Osteocyte (in vitro differentiated cells): ENCODE measurements around the gene PRR35. TPM values are rescaled to one million over a fixed set of nuclear protein-coding genes. Genes with fewer than 3 reads are reported as not detected.
A peak's percentile ranks its signal among the peaks of the same experiment; 100 is the strongest.

ENCODE experiments used
- DNase-seq: peaks from one replicate; pipeline ENCODE4 v3.0.0; 2021; ENCODE audit warnings: mixed read lengths; ENCODE audit not compliant: unreplicated experiment; ENCODE audit errors: extremely low spot score
- H3K27ac Mint-ChIP-seq: one replicate; pipeline ENCODE4 v1.8.0; 2021; ENCODE audit warnings: mild to moderate bottlenecking, mixed read lengths; ENCODE audit not compliant: unreplicated experiment
- H3K27me3 Mint-ChIP-seq: one replicate; pipeline ENCODE4 v1.8.0; 2021; ENCODE audit warnings: mixed read lengths; ENCODE audit not compliant: unreplicated experiment
- H3K36me3 Mint-ChIP-seq: one replicate; pipeline ENCODE4 v1.8.0; 2021; ENCODE audit warnings: mixed read lengths; ENCODE audit not compliant: unreplicated experiment
- H3K4me1 Mint-ChIP-seq: one replicate; pipeline ENCODE4 v1.8.0; 2021; ENCODE audit warnings: mixed read lengths; ENCODE audit not compliant: unreplicated experiment
- H3K4me3 Mint-ChIP-seq: one replicate; pipeline ENCODE4 v1.8.0; 2021; ENCODE audit warnings: mild to moderate bottlenecking, moderate library complexity, mixed read lengths; ENCODE audit not compliant: unreplicated experiment
- H3K9me3 Mint-ChIP-seq: one replicate; pipeline ENCODE4 v1.8.0; 2021; ENCODE audit warnings: mixed read lengths; ENCODE audit not compliant: unreplicated experiment
- CTCF ChIP-seq: fragments of 200-600 bp; sonication (generic); IDR thresholded peaks from 2 replicates; pipeline ENCODE4 v1.5.0; 2021; ENCODE audit warnings: antibody characterized with exemption, mild to moderate bottlenecking, moderate library complexity
- total RNA-seq: library from RNA; stranded (reverse); gene quantifications from 2 replicates; pipeline ENCODE4 v1.2.1, GENCODE V29; 2021

Gene PRR35
- total RNA-seq, 1 donor from 2014 or later, result not detected

GRCh38 chr16:554640-555365 lies 5.4 kb upstream of the PRR35 start:
- no peaks in the 10 kb centered on the region for H3K9me3 Mint-ChIP-seq
- H3K4me1 Mint-ChIP-seq, result peaks cover 10% of the 10 kb centered on the region
- no peak overlapping the region for H3K4me3 Mint-ChIP-seq
- H3K27ac Mint-ChIP-seq, result peak overlapping the region; percentile 10
- DNase-seq, result no peak
- H3K27me3 Mint-ChIP-seq, result peaks cover 2% of the 10 kb centered on the region
- H3K36me3 Mint-ChIP-seq, result peaks cover 3% of the 10 kb centered on the region
- TF ChIP-seq CTCF, result no peak

GRCh38 chr16:555528-556473 lies 4.4 kb upstream of the PRR35 start:
- no peak for TF ChIP-seq CTCF
- H3K9me3 Mint-ChIP-seq, result no peaks in the 10 kb centered on the region
- no peak overlapping the region for H3K27ac Mint-ChIP-seq
- DNase-seq, result no peak
- peaks cover 2% of the 10 kb centered on the region for H3K27me3 Mint-ChIP-seq
- H3K4me3 Mint-ChIP-seq, result no peak overlapping the region
- peaks cover 10% of the 10 kb centered on the region for H3K4me1 Mint-ChIP-seq
- H3K36me3 Mint-ChIP-seq, result peaks cover 3% of the 10 kb centered on the region

DNA sequence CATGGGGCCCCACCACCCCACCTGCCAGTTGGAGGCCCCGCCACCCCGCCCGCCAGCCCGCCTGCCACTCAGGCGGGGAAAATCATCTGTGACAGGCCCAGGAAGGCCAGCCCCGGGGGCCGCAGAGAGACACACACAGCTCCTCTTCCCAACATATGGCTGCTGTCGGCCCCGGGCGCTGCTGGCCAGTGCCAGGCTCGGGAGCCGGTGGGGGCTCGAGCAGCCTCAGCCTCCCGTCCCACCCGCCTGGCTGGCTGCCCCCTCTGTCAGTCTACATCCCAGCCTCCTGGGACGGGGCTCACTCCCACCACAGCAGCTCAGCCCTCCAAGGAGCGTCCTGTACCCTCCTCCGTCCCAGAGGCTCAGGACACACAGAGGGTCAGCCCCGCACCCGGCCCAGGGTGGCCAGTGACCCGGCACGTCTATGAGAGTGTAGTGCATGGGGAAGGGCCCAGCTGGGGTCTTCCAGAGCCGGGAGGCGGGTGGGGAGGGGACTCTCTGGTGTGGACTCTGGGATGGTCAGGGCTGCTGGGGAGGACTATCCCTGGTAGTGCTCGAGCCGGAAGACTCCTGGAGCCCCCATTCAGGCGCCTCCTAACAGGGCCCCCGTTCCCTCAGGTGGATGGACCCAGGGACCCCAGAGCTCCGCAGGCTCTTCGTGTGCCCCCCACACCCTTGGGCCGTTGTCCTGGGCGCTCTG lies 3.6 kb upstream of the PRR35 start:
- DNase-seq, result no peak
- peaks cover 10% of the 10 kb centered on the region for H3K4me1 Mint-ChIP-seq

GRCh38 chr16:557463-558297 lies 2.5 kb upstream of the PRR35 start:
- H3K4me3 Mint-ChIP-seq, result no peak overlapping the region
- H3K4me1 Mint-ChIP-seq, result peaks cover 10% of the 10 kb centered on the region

More for the DNA sequence above, 3.6 kb upstream of the PRR35 start:
- H3K36me3 Mint-ChIP-seq, result peaks cover 3% of the 10 kb centered on the region
- no peak overlapping the region for H3K27ac Mint-ChIP-seq
- peaks cover 2% of the 10 kb centered on the region for H3K27me3 Mint-ChIP-seq
- H3K4me3 Mint-ChIP-seq, result no peak overlapping the region
- H3K9me3 Mint-ChIP-seq, result no peaks in the 10 kb centered on the region
- TF ChIP-seq CTCF, result no peak

More at GRCh38 chr16:557463-558297, 2.5 kb upstream of the PRR35 start:
- Mint-ChIP-seq H3K9me3 (no peaks in the 10 kb centered on the region), H3K36me3 (peaks cover 3% of the 10 kb centered on the region), H3K27me3 (peaks cover 2% of the 10 kb centered on the region), H3K27ac (no peak overlapping the region)
- TF ChIP-seq CTCF, result no peak
- no peak for DNase-seq
